PC-3 (cell line): ENCODE measurements around the gene DGCR2.
"Not testable (repeated sequence)": the region's sequence is repeated elsewhere in the genome, so short reads cannot be mapped to it uniquely, and the experiment has no call there.

Experiments
- CTCF ChIP-seq: fragments of 300-600 bp; sonication (generic); conservative IDR thresholded peaks from 2 replicates; pipeline ENCODE4 v1.5.1; 2017; ENCODE audit warnings: antibody characterized with exemption, low read depth, mild to moderate bottlenecking, low read length
- EZH2 ChIP-seq: fragments of 300-600 bp; sonication (generic); IDR thresholded peaks from one replicate; pipeline ENCODE4 v1.6.1; 2017; ENCODE audit warnings: antibody characterized with exemption, mild to moderate bottlenecking, low read length; ENCODE audit not compliant: unreplicated experiment

- TF ChIP-seq CTCF, EZH2: not testable (repeated sequence)
These were observed 36.4 kb upstream of the DGCR2 start for GRCh38 chr22:19158649-19159048.
